Activated effector memory CD4-positive, alpha-beta T cell treated with anti-CD3 and anti-CD28 coated beads, Interleukin-2, amount 50 U/mL, for 16 hours (primary cell): ENCODE data around the gene PRR20C.
"Not testable (repeated sequence)": the region's sequence is repeated elsewhere in the genome, so short reads cannot be mapped to it uniquely, and the experiment has no call there.

Experiments used
- DNase-seq: peaks from one replicate; pipeline ENCODE4 v3.0.0-alpha.2; 2020

The PRR20C gene

GRCh38 chr13:57153761-57154160 is at the start of gene PRR20C:
Gene PRR20C (plus strand): TSS chr13:57154061. CDS start chr13:57154448, 387 bp downstream.
- DNase-seq, result not testable (repeated sequence)

DNA sequence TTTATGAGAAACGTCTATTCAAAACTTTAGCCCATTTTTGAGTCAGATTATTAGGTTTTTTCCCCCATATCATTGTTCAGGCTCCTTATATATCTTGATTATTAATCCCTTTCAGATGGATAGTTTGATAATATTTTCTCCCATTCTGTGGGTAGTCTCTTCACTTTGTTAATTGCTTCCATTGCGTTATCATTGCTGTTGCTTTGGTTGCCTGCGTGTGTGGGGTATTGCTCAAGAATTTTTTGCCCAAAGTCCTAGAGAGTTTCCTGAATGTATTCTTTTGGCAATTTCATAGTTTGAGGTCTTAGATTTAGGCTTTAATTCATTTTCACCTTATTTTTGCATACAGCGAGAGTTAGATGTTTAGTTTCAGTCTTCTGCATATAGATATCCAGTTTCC is 38.9 kb upstream of the PRR20C start:
- no peak for DNase-seq

- DNase-seq, result no peak
These were observed 30.2 kb upstream of the PRR20C start for GRCh38 chr13:57123681-57124080.

DNA sequence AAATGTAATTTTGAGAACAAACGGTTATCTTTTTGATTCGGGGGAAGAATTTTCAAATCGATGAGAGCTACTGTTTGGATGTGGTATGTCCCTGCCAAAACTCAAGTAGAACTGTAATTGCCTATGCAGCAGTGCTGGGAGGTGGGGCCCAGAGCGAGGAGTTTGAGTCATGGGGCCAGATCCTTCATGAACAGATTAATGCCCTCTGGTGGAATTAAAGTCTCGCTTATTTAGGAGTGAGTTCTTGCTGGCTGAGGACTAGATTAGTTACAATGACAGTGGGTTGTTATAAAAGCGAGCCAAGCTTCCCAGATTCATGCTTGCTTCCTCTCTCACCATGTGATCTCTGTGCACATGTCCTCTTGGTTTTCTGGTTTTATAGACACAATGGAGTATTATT is 25.0 kb upstream of the PRR20C start:
- no peak for DNase-seq

DNA sequence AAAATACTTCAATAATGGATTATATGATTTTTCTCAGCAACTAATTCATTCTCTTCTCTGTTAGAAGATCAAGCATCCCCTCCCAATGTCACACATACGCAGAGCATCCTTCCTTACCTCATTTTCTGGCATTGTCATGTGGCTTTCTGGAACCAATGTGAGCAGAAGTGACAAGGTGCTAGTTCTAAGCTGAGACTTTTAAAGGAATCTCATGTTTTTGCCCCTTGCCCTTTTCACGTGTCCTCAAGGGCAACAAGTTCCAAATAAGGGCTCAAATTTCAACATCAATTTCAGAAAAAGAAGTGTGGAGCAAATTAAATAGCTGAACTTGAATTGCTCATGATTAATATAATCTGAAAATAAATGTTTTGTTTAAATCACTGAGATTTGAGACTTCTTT is 17.8 kb upstream of the PRR20C start:
- no peak for DNase-seq

DNA sequence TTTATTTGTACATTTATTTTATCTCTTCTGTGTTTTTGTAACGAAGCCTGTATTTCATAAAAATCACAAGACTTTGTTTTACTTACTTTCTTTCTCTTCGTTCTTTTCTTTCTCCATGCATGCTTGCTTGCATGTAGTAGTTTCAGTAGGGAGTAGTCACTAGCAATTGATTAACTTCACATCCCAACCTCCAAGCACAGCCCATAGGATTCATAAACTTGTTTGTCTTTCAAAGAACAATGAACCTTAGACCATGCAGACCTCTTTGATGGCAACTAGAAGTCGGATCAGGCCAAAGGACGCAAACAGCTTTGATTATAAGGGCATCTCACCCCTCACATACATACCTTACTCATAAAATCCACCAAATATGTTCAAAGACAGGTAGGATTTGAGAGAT is 16.3 kb upstream of the PRR20C start:
- no peak for DNase-seq

- DNase-seq, result no peak
These were observed 14.9 kb upstream of the PRR20C start for GRCh38 chr13:57138988-57139387.

GRCh38 chr13:57139781-57140180 is 14.1 kb upstream of the PRR20C start:
- not testable (repeated sequence) for DNase-seq

GRCh38 chr13:57140235-57140968 is 13.5 kb upstream of the PRR20C start, which contains the start of gene PRR20A:
Gene PRR20A (plus strand): TSS chr13:57140918. CDS start chr13:57141305, 387 bp downstream.
- not testable (repeated sequence) for DNase-seq

- not testable (repeated sequence) for DNase-seq
These were observed 6.7 kb upstream of the PRR20C start, which contains the start of gene PRR20B for GRCh38 chr13:57147188-57147587. Gene PRR20B (plus strand): TSS chr13:57147488. CDS start chr13:57147875, 387 bp downstream.

- not testable (repeated sequence) for DNase-seq
These were observed 5.8 kb upstream of the PRR20C start for GRCh38 chr13:57148106-57148505.

- DNase-seq, result not testable (repeated sequence)
These were observed 6.5 kb downstream of the PRR20C start, which contains the start of gene PRR20D for GRCh38 chr13:57160332-57160731. Gene PRR20D (plus strand): TSS chr13:57160632. CDS start chr13:57161019, 387 bp downstream.

GRCh38 chr13:57166897-57167296 is 13.0 kb downstream of the PRR20C start, which contains the start of gene PRR20E:
Gene PRR20E (plus strand): TSS chr13:57167197. CDS start chr13:57167584, 387 bp downstream.
- DNase-seq, result not testable (repeated sequence)

DNA sequence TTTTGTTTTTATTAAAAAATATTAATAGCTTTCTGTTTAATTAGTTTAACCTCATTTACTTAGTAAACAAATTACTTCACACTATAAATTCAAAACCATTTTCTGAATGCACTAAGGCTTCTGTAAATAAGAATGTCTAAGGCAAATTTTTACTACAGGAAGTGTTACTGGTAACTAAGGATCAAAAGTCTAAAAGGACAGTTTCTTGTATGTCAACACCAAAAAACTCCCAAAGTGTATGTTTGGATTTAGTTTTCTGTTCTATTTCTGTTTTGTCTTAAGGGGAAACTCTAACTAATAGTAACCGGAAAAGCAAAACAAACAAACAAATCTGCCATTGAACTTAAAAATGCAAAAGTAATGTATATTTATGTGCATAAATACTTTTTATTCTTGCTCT is 37.8 kb downstream of the PRR20C start:
- no peak for DNase-seq
